Activated CD8-positive, alpha-beta memory T cell treated with anti-CD3 and anti-CD28 coated beads for 1 hour (primary cell): ENCODE measurements around the gene ACADM.
"Not testable (repeated sequence)": the region's sequence is repeated elsewhere in the genome, so short reads cannot be mapped to it uniquely, and the experiment has no call there.

Experiments used
- DNase-seq, 2 donors: peaks; one replicate each; pipeline ENCODE4 v3.0.0-alpha.2; 2020; ENCODE audit warnings: low read depth in 1 of 2; ENCODE audit errors: extremely low read depth in 1 of 2

Gene ACADM

GRCh38 chr1:75733661-75734060 lies 9.2 kb downstream of the ACADM start:
- no peak for DNase-seq

DNA sequence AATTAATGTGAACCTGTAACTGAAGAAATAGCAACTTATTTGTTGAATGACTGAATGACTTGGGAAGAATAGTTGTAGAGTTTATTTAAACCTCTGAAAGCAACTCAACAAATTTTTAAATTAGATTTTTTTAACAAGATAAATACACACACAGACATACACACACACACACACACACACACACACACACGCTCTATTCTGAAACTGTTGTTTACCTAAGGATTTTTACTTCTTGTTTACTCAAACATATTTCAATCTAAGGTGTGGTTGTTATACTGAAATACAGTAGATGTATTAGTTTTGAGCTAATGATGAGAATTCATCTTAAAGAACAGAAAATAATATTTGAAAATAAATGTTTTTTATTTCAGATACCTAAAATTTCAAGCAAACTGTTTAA lies 11.5 kb downstream of the ACADM start:
- DNase-seq: no peak

GRCh38 chr1:75742047-75742625 lies 17.6 kb downstream of the ACADM start:
- no peak for DNase-seq

DNA sequence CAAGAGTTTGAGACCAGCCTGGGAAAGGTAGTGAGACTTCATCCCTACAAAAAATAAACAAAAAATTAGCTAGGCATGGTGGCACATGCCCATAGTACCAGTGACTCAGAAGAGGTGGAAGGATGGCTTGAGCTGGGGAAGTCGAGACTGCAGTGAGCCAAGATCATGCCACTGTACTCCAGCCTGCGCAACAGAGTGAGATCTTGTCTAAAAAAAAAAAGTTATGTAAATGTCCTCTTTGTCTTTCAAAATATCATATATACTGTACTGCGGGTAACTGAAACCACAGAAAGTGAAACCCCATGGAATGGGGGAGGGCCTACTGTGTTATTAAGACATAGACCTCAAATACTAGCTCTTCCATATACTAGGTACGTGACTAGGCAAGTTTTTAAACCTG lies 20.8 kb downstream of the ACADM start:
- DNase-seq: no peak

GRCh38 chr1:75757210-75757609 lies 32.7 kb downstream of the ACADM start:
- not testable (repeated sequence) for DNase-seq

GRCh38 chr1:75758543-75758942 lies 34.0 kb downstream of the ACADM start:
- not testable (repeated sequence) for DNase-seq

DNA sequence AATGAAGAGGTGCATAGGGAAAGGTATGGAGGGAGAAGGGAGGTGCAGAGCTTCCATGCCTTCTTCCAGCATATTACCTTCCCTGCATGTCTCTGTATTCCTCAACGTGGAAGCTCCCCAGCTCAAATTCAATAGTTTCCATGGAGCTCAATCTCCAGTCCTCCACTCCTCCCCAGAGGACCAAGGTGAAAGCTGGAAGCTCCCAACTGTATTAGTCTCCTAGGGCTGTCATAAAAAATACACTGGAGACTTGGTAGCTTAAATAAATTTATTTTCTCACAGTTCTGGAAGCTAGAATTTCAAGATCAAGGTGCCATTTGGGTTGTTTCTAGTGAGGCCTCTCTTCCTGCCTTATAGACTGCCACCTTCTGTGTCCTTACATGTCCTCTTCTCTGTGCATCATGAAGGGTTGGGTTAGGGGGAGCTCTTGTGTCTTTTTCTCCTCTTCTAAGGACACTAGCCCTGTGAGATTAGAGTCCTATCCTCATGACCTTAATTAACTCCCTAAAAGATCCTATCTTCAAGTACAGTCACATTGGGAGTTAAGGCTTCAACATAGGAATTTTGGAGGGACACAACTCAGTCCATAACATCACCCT lies 39.6 kb downstream of the ACADM start:
- DNase-seq: no peak

GRCh38 chr1:75765697-75766355 lies 41.3 kb downstream of the ACADM start:
- no peak for DNase-seq

DNA sequence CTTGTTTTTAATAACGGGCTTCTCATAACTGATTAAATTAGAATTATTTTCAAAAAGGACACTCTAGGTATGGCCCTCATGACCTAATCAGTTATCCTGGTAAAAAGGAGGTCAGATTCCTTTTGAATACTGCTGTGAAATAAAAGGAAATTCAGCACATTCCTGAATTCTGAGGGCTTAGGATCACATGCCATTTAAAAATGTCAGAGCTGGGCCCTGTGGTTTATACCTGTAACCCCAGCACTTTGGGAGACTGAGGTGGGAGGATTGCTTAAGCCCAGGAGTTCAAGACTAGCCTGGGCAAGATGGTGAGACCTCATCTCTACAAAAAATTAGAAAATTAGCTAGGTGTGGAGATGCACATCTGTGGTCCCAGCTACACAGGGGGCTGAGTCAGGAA lies 43.5 kb downstream of the ACADM start:
- DNase-seq: no peak

- no peak for DNase-seq
These were observed 46.3 kb downstream of the ACADM start for GRCh38 chr1:75770761-75771160.

GRCh38 chr1:75771978-75772377 lies 47.5 kb downstream of the ACADM start:
- no peak for DNase-seq

DNA sequence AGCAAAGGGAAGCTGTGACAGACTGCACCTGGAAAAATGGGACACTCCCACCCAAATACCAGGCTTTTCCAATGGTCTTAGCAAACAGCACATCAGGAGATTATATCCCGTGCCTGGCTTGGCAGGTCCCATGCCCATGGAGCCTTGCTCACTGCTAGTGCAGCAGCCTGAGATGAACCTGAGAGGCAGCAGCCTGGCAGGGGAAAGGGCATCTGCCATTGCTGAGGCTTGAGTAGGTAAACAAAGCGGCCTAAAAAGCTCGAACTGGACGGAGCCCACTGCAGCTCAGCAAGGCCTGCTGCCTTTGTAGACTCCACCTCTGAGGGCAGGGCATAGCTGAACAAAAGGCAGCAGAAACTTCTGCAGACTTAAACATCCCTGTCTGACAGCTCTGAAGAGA lies 53.3 kb downstream of the ACADM start:
- DNase-seq: not testable (repeated sequence)

GRCh38 chr1:75778694-75779093 lies 54.2 kb downstream of the ACADM start:
- DNase-seq: not testable (repeated sequence)

- not testable (repeated sequence) for DNase-seq
These were observed 55.7 kb downstream of the ACADM start for GRCh38 chr1:75780183-75780582.

GRCh38 chr1:75783920-75784319 lies 59.4 kb downstream of the ACADM start:
- DNase-seq: not testable (repeated sequence)

DNA sequence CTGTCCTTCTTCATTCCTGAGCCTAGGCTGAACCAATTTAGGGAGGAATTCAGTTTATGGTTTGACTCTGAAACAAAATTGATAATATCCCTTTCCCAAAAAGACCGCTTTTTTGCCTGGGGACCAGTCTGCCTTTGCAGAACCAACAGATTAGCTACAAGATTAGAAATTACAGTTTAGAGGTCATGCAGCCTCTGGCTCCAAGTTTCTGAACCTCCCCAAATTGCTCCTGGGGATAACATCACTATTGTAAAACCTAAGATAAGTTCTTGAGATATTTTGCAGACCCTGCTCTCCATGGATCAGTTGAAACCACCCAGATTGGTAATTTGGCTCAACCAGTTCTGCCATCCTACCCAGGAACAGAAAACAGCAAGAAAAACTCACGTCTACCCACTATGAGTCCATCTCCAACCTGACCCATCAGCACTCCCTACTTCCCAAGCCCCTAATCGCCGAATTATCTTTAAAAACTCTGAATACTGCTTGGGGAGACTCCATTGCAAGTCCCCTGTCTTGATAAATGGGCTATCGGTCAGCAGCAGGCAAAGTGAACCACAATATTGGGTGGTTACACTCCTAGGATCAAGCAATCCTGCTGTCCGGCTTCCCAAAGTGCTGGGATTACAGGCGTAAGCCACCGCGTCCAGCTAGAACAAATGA lies 60.9 kb downstream of the ACADM start:
- no peak for DNase-seq

GRCh38 chr1:75785983-75786853 lies 61.7 kb downstream of the ACADM start, which contains the start of gene RABGGTB:
TSS of gene RABGGTB (plus strand) at chr1:75786256. CDS start at chr1:75786272, 16 bp downstream.
- peak; percentile 84 to 89 for DNase-seq

GRCh38 chr1:75786901-75787493 lies 62.5 kb downstream of the ACADM start:
- no peak for DNase-seq

DNA sequence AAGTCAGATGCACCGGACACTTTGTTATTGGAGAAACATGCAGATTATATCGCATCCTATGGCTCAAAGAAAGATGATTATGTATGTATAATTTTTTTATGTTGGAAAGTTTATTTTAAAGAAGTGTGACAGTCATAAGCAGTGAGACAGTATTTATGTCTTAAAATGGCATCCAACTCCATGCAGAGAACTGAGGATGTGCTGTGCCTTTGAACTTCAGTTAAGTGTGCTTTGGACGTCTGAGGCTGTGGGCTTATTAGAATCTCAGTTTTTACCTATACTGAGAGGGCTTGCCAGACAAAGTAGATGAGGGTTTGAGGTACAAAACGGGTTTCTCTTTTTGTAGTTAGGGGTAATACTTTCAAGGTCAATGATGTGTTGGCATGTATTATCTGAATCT lies 63.0 kb downstream of the ACADM start:
- DNase-seq: no peak

DNA sequence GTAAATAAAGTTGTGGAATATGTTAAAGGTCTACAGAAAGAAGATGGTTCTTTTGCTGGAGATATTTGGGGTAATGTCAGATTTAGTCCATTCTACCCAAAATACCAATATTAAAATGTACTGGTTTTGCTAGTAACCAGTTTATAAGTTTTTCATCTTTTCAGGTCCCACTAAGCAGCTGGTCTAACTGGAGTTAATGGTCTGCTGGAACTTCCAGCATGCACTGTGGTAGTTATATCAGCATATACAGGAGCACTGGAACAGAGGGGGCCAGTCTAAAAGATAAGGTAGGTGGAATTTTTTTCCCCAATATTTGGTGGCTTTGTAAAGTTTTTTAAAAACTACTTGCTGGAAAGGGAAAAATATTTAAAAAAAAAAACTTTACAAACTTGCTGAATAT lies 65.5 kb downstream of the ACADM start:
- no peak for DNase-seq
